ENCODE results near the gene NONO.
"Not testable (repeated sequence)": the region's sequence is repeated elsewhere in the genome, so short reads cannot be mapped to it uniquely, and the experiment has no call there.

Gene NONO

GRCh38 chrX:71292669-71293365 lies 9.4 kb downstream of the NONO start:
- DNase-seq, result no peak

DNA sequence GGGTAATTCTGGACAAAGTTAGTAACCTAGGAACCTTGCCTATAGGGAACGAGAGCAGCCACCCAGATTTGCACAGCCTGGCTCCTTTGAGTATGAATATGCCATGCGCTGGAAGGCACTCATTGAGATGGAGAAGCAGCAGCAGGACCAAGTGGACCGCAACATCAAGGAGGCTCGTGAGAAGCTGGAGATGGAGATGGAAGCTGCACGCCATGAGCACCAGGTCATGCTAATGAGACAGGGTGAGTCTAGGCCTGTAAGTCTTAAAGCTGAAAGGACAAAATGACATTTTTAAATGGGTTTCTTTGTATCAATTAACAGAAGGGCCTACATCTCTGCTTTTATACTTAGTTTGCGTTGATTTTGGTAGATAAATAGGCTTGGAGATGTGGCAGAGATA lies 13.4 kb downstream of the NONO start:
- no peak for DNase-seq

- DNase-seq, result no peak
Observed at GRCh38 chrX:71298119-71298518, 14.7 kb downstream of the NONO start.

DNA sequence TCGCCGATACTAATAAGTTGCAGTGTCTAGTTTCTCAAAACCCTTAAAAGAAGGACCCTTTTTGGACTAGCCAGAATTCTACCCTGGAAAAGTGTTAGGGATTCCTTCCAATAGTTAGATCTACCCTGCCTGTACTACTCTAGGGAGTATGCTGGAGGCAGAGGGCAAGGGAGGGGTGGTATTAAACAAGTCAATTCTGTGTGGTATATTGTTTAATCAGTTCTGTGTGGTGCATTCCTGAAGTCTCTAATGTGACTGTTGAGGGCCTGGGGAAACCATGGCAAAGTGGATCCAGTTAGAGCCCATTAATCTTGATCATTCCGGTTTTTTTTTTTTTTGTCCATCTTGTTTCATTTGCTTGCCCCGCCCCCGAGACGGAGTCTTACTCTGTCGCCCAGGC lies 16.6 kb downstream of the NONO start:
- DNase-seq, result not testable (repeated sequence)

DNA sequence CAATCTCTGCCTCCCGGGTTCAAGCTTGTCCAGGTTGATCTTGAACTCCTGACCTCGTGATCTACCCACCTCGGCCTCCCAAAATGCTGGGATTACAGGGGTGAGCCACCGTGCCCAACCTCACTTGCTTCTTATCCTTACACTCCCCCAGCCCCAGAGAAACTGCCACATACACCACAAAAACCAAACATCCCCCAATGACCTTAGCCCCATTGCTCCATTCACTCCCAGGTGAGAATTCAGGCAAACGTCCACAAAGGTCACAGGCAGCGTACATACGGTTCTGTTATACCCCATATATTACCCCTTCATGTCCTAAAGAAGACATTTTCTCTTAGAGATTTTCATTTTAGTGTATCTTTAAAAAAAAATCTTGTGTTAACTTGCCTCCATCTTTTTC lies 17.1 kb downstream of the NONO start:
- not testable (repeated sequence) for DNase-seq

DNA sequence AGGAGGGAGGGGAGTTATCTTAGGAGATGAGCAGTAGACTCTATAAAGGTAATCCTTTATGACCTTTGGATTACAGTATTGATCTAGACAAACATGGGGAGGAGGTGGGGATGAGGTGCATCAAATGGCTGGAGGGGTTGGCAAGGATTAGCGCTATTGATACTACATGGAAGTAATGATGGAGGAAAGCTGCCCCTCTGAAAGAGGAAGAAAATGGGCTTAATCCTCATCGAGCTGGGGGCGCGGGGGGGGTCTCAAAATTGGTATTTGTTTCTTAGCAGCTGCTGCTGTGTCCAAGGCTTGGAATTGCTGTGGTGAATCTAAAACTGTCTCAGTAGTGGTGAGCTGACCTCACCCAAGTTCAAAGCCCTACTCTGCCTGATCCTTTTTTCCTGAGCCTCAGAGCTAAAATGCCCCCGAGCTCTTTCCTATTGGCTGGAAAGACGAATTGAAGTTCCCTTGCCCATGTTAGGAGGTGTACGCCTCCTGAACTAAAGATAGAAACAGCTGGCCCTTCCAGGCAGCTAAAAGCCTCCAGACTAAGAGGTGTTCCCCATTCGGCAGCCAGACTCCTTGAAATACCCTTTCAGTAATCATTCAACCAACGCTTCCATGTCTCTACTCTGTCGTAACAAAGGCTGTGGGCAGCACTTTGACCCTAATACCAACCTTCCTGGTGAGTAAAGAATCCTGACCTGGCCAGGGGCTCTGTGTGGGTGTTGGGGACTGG lies 17.9 kb downstream of the NONO start, which contains the start of gene ITGB1BP2:
Gene ITGB1BP2 (plus strand): TSS at position 556 of the 730 bp plus-strand sequence. CDS start 57 bp downstream, at position 613.
- DNase-seq, result no peak

DNA sequence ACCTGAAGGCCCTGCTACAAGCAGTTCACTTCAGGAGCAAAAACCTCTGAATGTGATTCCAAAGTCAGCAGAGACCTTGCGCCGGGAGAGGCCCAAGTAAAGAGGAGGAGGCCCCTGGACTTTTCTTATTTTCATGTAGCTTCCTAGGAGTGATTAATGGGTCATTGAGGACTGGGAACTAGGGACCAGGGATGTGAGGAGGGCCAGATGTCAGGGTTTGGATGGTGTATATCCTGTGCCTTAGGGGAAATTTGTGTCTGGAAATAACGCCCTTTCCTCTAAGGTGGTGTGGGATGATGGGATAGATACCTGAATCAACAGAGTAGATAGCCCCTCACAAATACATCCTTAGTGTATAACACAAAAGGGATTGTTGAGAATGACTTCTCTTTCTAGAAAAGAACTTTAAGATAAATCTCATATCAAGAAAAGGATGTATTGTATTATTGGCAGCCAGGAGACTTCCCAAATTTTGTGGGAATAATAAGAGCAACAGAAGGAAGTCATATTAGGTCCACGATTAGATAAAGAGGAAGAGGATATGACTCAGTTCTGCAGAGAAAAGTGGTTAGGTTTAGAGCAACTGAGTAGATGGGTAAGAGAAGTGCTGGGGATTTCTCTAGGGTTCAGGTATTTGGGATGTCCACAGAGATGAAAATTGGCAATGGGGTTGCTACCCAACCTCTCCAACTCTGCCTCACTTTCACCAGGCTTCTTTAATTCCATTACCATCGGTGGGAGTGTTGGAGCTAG lies 19.2 kb downstream of the NONO start:
- DNase-seq, result no peak

DNA sequence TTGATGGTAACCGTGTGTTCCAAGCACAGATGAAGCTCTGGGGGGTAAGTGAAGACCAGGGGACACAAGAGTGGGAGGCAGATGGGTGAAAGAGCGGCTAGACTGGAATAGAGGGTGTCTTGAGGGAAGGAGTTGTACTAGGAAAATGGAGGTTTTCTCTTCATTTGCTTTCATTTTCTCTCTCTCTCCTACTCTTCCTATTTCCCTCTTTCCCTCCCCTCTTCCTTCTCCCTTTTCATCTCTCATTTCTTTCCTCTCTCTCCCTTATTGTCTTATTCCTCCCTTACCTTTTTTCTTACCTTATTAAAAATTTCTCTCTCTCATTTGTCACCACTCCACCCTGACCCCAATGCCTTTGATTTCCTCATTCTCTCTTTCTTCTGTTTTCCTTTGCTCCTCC lies 21.1 kb downstream of the NONO start:
- DNase-seq, result no peak

DNA sequence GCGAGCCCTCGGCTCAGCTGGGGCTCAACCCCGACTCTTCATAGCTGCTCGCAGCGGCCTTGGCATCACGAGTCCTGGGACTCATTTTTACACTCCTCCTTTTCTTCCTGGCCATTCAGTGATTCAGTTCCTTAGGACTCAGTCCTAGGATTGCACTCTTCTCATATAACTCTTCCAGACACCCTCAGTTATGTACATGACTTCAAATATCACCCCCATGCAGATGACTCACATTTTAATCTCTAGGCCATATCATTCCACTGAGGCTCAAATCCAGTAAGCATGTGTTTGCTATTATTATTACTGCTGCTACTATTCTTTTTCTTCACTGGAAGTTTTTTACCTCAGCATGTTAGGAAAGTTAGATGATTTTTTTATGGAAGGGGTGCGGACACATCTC lies 32.5 kb downstream of the NONO start:
- DNase-seq, result no peak

DNA sequence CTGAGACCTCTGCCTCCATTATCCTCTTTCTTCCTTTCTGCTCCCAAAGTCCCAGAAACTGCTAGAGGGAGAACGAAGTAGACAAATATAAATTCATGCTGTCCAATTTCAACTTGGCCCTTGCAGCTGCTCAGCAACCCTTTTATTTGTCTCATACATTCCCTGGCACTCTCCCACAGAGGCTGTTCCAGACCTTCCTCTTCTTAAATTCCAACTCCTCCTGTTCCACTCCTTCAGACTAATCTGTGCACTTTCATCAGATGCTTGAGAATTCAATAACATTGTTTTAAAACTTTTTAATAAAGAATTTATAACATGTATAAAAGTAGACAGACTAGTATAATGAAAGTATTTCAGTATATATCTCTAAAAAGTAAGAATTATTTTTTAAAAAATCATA lies 33.5 kb downstream of the NONO start:
- DNase-seq, result not testable (repeated sequence)

GRCh38 chrX:71320126-71320525 lies 36.7 kb downstream of the NONO start:
- no peak for DNase-seq

GRCh38 chrX:71321731-71322130 lies 38.3 kb downstream of the NONO start:
- no peak for DNase-seq

DNA sequence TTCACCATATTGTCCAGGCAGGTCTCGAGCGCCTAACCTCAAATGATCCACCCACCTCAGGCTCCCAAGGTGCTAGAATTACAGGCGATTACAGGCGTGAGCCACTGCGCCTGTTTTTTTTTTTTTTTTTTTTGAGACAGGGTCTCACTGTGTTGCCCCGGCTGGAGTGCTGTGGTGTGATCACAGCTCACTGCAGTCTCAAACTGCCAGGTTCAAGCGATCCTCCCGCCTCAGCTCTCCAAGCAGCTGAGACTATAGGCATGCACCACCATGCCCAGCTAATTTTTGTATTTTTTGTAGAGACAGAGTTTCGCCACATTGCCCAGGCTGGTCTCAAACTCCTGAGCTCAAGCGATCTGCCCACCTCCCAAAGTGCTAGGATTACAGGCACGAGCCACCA lies 41.0 kb downstream of the NONO start:
- DNase-seq, result not testable (repeated sequence)

- DNase-seq, result no peak
Observed at GRCh38 chrX:71326394-71326793, 43.0 kb downstream of the NONO start.

DNA sequence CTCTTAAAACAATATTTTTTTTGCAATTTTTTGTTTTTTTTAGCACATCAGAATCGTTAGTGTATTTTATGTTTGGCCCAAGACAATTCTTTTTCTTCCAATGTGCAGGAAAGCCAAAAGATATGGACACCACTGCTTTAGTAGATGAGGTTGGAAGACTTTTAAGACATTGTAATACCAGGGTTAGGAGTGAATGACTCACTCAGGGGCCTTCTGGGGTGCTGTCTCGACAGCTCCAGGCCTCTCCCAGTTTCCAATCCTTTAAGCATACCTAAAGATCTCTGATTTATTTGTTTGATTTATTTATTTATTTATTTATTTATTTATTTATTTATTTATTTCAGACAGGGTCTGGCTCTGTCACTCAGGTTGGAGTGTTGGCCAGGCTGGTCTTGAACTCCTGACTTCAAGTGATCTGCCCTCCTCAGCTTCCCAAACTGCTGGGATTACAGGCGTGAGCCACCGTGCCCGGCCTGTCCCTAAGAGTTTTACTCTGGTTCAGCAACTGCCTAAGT lies 65.8 kb downstream of the NONO start:
- not testable (repeated sequence) for DNase-seq

DNA sequence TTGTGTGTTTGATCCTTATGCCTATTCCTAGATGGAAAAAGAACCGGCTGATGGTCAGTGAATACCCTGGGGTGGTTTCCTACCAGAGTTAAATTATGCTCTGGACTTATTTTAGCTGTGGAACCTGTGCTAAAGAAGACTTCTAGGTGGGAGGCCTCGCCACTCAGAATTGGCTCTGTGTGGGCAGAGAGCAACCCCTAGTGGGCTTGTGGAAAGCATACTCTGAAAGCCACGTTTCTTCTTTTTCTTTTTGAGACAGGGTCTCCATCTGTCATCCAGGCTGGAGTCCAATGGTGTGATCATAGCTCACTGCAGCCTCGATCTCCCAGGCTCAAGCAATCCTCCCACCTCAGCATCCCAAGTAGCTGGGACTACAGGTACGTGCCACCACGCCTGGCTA lies 66.4 kb downstream of the NONO start:
- not testable (repeated sequence) for DNase-seq

All from right forelimb (tissue), 1 donor.